Spleen (tissue), 11 donors: Measurements from ENCODE around the gene MAN1A2. TPM values are rescaled to one million over a fixed set of nuclear protein-coding genes. Genes with fewer than 3 reads are reported as not detected.

ENCODE experiments used
- DNase-seq: peaks from one replicate; pipeline ENCODE4 v3.0.0-alpha.2; 2020
- H3K27ac ChIP-seq, 8 donors: fragments of 200-600 bp; sonication (generic) in 7 of 8; 1 replicate in 4 of 8; 2 replicates in 4 of 8; pipeline versions ENCODE4 v1.5.0 to v1.8.0; 2016 to 2021; ENCODE audit warnings: inconsistent platforms in 4 of 8, mild to moderate bottlenecking in 4 of 8, moderate library complexity in 1 of 8
- H3K27me3 ChIP-seq, 7 donors: fragments of 200-600 bp; sonication (generic) in 6 of 7; replicated peaks in 1 of 7; 1 replicate in 4 of 7; 2 replicates in 3 of 7; pipeline versions ENCODE4 v1.5.0 to v1.8.0; 2016 to 2021; ENCODE audit warnings: inconsistent platforms in 3 of 7, mild to moderate bottlenecking in 1 of 7
- H3K36me3 ChIP-seq, 6 donors: fragments of 200-600 bp; sonication (generic) in 5 of 6; 1 replicate in 4 of 6; 2 replicates in 2 of 6; pipeline versions ENCODE4 v1.5.0 to v1.8.0; 2016 to 2021; ENCODE audit warnings: inconsistent platforms in 2 of 6
- H3K4me1 ChIP-seq, 6 donors: fragments of 200-600 bp; sonication (generic) in 5 of 6; 1 replicate in 3 of 6; 2 replicates in 3 of 6; pipeline versions ENCODE4 v1.5.0 to v1.8.0; 2016 to 2021; ENCODE audit warnings: inconsistent platforms in 3 of 6
- H3K4me3 ChIP-seq, 8 donors: fragments of 200-600 bp; sonication (generic) in 7 of 8; 1 replicate in 4 of 8; 2 replicates in 4 of 8; pipeline versions ENCODE4 v1.5.0 to v1.8.0; 2016 to 2021; ENCODE audit warnings: inconsistent platforms in 4 of 8, mild to moderate bottlenecking in 4 of 8, moderate library complexity in 2 of 8
- H3K9me3 ChIP-seq, 8 donors: fragments of 200-600 bp; sonication (generic) in 7 of 8; 1 replicate in 4 of 8; 2 replicates in 4 of 8; pipeline versions ENCODE4 v1.5.0 to v1.8.0; 2016 to 2021; ENCODE audit warnings: inconsistent platforms in 4 of 8
- CTCF ChIP-seq, 11 experiments: fragments of 200-600 bp in 7 of 11; fragments of 450-650 bp in 4 of 11; sonication (generic) in 4 of 11; IDR thresholded peaks in 8 of 11; conservative IDR thresholded peaks in 3 of 11; 1 replicate in 7 of 11; 2 replicates in 4 of 11; pipeline versions ENCODE4 v1.4.0 to v1.8.0; 2016 to 2021; ENCODE audit warnings: antibody characterized with exemption in 11 of 11, inconsistent platforms in 4 of 11, mild to moderate bottlenecking in 1 of 11
- POLR2A ChIP-seq, 3 donors: fragments of 450-650 bp; IDR thresholded peaks; one replicate each; pipeline ENCODE4 v1.5.1; 2017; ENCODE audit warnings: antibody characterized with exemption in 3 of 3, mild to moderate bottlenecking in 1 of 3
- POLR2AphosphoS5 ChIP-seq, 3 donors: sonication (generic); formaldehyde crosslinking; IDR thresholded peaks; one replicate each; pipeline ENCODE4 v1.5.1; 2017; ENCODE audit warnings: antibody characterized with exemption in 3 of 3
- WGBS, 5 donors: extraction: QIAGEN DNeasy Blood & Tissue Kit in 3 of 5; methylation state at CpG; one replicate each; pipeline versions ENCODE4 v1.1.5 to v1.1.7; 2013 to 2018; 5-methylcytosine and 5-hydroxymethylcytosine counted together
- intact Hi-C: fragments of 100-400 bp; cut with DNase I; formaldehyde crosslinking; loops from one replicate; pipeline ENCODE4 v1.15.0; 2023; ENCODE audit warnings: low total_unique reads
- polyA plus RNA-seq, 3 donors: library from polyadenylated mRNA; stranded (reverse); fragments of 200-250 nt; gene quantifications; one replicate each; pipeline ENCODE4 v1.2.1, GENCODE V29; 2013
- total RNA-seq, 7 donors: library from RNA; depleted of rRNA in 3 of 7; stranded (reverse); fragments of >200 nt in 3 of 7; fragmentation: NEBNext Ultra II Directional in 4 of 7; extraction: Animal tissue kit (Norgen Biotek cat#: 25700) in 4 of 7; gene quantifications; one replicate each; pipeline versions ENCODE4 v1.1.0 to v1.2.1, GENCODE V29; 2016 to 2021
- donor health status: healthy with polysubstance abuse.
- donor health status: DM: no; HTN: no; CAD: no; lungs with moderate emphysema.
- donor health status: DM: no; HTN: no; CAD: no.
- donor health status: Bipolar disorder and iron deficiency.
- donor health status: healthy.
- donor health status: DM: no; HTN: no; CAD: no.
- donor health status: DM: yes; HTN: yes; CAD: no.

MAN1A2 gene
- total and polyA plus RNA-seq, 10 donors, result 4.1 to 52.4 (median 42.6) TPM

- intact Hi-C loops, result no loop called here
- 46 to 58% (median 52%) methylated on average over 2 of the region's 2 CpGs for WGBS, 5 donors
- no peaks in the 10 kb centered on the region for H3K36me3 ChIP-seq
- H3K4me3 ChIP-seq, result peak overlapping the region in 6 of 8 donors; percentile 10 to 96 (median 84)
- H3K27me3 ChIP-seq, result no peaks in the 10 kb centered on the region
- H3K27ac ChIP-seq, result no peak overlapping the region
- no peak for DNase-seq
- peaks cover 34 to 88% (median 68%) of the 10 kb centered on the region in 6 donors for H3K4me1 ChIP-seq
- TF ChIP-seq POLR2A (IDR thresholded peaks at IDR 0.05) (no peak), CTCF (IDR thresholded peaks at IDR 0.05 in 8 of 11, conservative IDR thresholded peaks at IDR 0.05 in 3 of 11) (no peak), POLR2AphosphoS5 (IDR thresholded peaks at IDR 0.05) (no peak)
- H3K9me3 ChIP-seq, result no peaks in the 10 kb centered on the region
Observed at GRCh38 chr1:117370071-117370470, 2.8 kb downstream of the MAN1A2 start.

- Histone ChIP-seq H3K36me3 (no peaks in the 10 kb centered on the region), H3K4me1 (peaks cover 32 to 88% (median 64%) of the 10 kb centered on the region in 6 donors), H3K27ac (no peak overlapping the region), H3K9me3 (no peaks in the 10 kb centered on the region), H3K27me3 (no peaks in the 10 kb centered on the region), H3K4me3 (peak overlapping the region in 6 of 8 donors; percentile 10 to 96 (median 84))
- DNase-seq, result no peak
- TF ChIP-seq POLR2AphosphoS5 (IDR thresholded peaks at IDR 0.05) (no peak), CTCF (IDR thresholded peaks at IDR 0.05 in 8 of 11, conservative IDR thresholded peaks at IDR 0.05 in 3 of 11) (no peak), POLR2A (IDR thresholded peaks at IDR 0.05) (no peak)
- intact Hi-C loops, result no loop called here
Observed at GRCh38 chr1:117370509-117370908, 3.3 kb downstream of the MAN1A2 start.

- intact Hi-C loops, result no loop called here
Observed at GRCh38 chr1:117371441-117372151, 4.3 kb downstream of the MAN1A2 start.

More at GRCh38 chr1:117371441-117372151, 4.3 kb downstream of the MAN1A2 start:
- Histone ChIP-seq H3K36me3 (no peaks in the 10 kb centered on the region), H3K27me3 (no peaks in the 10 kb centered on the region), H3K4me3 (peak overlapping the region in 1 of 8 donors; percentile 96), H3K4me1 (peaks cover 32 to 79% (median 57%) of the 10 kb centered on the region in 6 donors), H3K9me3 (no peaks in the 10 kb centered on the region), H3K27ac (no peak overlapping the region)
- WGBS, 5 donors, result 77 to 85% (median 80%) methylated on average over 4 of the region's 4 CpGs
- no peak for DNase-seq
- TF ChIP-seq POLR2AphosphoS5 (IDR thresholded peaks at IDR 0.05) (no peak), CTCF (IDR thresholded peaks at IDR 0.05 in 8 of 11, conservative IDR thresholded peaks at IDR 0.05 in 3 of 11) (no peak), POLR2A (IDR thresholded peaks at IDR 0.05) (no peak)
